ENCODE results near the gene STK32B. TPM values are rescaled to one million over a fixed set of nuclear protein-coding genes. Genes with fewer than 3 reads are reported as not detected.
"Not testable (repeated sequence)": the region's sequence is repeated elsewhere in the genome, so short reads cannot be mapped to it uniquely, and the experiment has no call there.

Gene STK32B
- polyA plus RNA-seq, 1 of the 3 experiments (the other 2 are of a cell fraction), result 0.20 TPM

DNA sequence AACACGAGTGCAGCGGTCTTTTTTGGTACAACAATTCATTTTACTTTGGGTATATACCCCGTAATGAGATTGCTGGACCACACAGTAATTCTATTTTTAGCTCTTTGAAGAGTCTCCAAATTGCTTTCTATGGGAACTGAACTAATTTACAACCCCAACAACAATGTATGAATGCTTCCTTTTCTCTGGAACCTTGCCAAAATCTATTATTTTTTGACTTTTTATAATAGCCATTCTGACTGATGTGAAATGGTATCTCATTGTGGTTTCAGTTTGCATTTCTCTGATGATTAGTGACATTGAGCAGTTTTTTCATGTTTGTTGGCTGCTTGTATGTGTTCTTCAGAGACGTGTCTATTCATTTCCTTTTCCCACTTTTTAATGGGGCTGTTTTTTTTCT, 240.8 kb downstream of the STK32B start:
- no peak overlapping the region for H2AFZ ChIP-seq (ENCODE audit: low read depth)
- no peaks in the 10 kb centered on the region for H4K20me1 ChIP-seq (ENCODE audit: insufficient read depth)
- no peaks in the 10 kb centered on the region for H3F3A ChIP-seq (replicated peaks; ENCODE audit: insufficient read depth)
- DNase-seq, result no peak
- H3K4me1 ChIP-seq (ENCODE audit: control insufficient read depth in 1 of 2, insufficient read depth in 2 of 2, low read depth in 1 of 2, low read length in 1 of 2), result no peaks in the 10 kb centered on the region
- H3K4me2 ChIP-seq, result no peak overlapping the region
- H3K36me3 ChIP-seq (replicated peaks in 1 of 2; ENCODE audit: control insufficient read depth in 1 of 2, insufficient read depth in 2 of 2, low read length in 1 of 2), result no peaks in the 10 kb centered on the region
- H3K9ac ChIP-seq, result no peak overlapping the region
- H3K9me2 ChIP-seq, result no peaks in the 10 kb centered on the region
- H3K27ac ChIP-seq (ENCODE audit: low read depth in 2 of 2, low read length in 1 of 2), result no peak overlapping the region
- ChIA-PET CTCF (no interaction called here), POLR2A (no interaction called here)
- no peak for TF ChIP-seq FOSL2 (IDR thresholded peaks at IDR 0.05; ENCODE audit: borderline replicate concordance, low read depth)
- TF ChIP-seq CHD2 (IDR thresholded peaks at IDR 0.05; ENCODE audit: low read length, partially characterized antibody), result no peak
- no peak for TF ChIP-seq NRF1 (IDR thresholded peaks at IDR 0.05; ENCODE audit: low read depth, low read length)
- TF ChIP-seq RCOR1 (IDR thresholded peaks at IDR 0.05; ENCODE audit: low read length), result no peak
- TF ChIP-seq GATA2 (CRISPR knock-in tag; IDR thresholded peaks at IDR 0.05), result no peak
- no peak for TF ChIP-seq YY1 (IDR thresholded peaks at IDR 0.05; ENCODE audit: low read depth)
- TF ChIP-seq FOXJ3 (CRISPR knock-in tag; IDR thresholded peaks at IDR 0.05), result no peak
- TF ChIP-seq, protein P1, sequence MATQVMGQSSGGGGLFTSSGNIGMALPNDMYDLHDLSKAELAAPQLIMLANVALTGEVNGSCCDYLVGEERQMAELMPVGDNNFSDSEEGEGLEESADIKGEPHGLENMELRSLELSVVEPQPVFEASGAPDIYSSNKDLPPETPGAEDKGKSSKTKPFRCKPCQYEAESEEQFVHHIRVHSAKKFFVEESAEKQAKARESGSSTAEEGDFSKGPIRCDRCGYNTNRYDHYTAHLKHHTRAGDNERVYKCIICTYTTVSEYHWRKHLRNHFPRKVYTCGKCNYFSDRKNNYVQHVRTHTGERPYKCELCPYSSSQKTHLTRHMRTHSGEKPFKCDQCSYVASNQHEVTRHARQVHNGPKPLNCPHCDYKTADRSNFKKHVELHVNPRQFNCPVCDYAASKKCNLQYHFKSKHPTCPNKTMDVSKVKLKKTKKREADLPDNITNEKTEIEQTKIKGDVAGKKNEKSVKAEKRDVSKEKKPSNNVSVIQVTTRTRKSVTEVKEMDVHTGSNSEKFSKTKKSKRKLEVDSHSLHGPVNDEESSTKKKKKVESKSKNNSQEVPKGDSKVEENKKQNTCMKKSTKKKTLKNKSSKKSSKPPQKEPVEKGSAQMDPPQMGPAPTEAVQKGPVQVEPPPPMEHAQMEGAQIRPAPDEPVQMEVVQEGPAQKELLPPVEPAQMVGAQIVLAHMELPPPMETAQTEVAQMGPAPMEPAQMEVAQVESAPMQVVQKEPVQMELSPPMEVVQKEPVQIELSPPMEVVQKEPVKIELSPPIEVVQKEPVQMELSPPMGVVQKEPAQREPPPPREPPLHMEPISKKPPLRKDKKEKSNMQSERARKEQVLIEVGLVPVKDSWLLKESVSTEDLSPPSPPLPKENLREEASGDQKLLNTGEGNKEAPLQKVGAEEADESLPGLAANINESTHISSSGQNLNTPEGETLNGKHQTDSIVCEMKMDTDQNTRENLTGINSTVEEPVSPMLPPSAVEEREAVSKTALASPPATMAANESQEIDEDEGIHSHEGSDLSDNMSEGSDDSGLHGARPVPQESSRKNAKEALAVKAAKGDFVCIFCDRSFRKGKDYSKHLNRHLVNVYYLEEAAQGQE (IDR thresholded peaks at IDR 0.05; ENCODE audit: low read depth, low read length), result no peak
- no peak for TF ChIP-seq MEF2A (IDR thresholded peaks at IDR 0.05; ENCODE audit: borderline replicate concordance, low read depth)
- TF ChIP-seq RXRA (IDR thresholded peaks at IDR 0.05; ENCODE audit: borderline replicate concordance, low read depth), result no peak
- TF ChIP-seq SIN3A (IDR thresholded peaks at IDR 0.05; ENCODE audit: borderline replicate concordance, low read depth, low read length), result no peak
- TF ChIP-seq SMC3 (IDR thresholded peaks at IDR 0.05; ENCODE audit: low read depth, low read length), result no peak
- TF ChIP-seq, protein P2, sequence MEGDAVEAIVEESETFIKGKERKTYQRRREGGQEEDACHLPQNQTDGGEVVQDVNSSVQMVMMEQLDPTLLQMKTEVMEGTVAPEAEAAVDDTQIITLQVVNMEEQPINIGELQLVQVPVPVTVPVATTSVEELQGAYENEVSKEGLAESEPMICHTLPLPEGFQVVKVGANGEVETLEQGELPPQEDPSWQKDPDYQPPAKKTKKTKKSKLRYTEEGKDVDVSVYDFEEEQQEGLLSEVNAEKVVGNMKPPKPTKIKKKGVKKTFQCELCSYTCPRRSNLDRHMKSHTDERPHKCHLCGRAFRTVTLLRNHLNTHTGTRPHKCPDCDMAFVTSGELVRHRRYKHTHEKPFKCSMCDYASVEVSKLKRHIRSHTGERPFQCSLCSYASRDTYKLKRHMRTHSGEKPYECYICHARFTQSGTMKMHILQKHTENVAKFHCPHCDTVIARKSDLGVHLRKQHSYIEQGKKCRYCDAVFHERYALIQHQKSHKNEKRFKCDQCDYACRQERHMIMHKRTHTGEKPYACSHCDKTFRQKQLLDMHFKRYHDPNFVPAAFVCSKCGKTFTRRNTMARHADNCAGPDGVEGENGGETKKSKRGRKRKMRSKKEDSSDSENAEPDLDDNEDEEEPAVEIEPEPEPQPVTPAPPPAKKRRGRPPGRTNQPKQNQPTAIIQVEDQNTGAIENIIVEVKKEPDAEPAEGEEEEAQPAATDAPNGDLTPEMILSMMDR (IDR thresholded peaks at IDR 0.05), result no peak
- no peak for TF ChIP-seq NFIC (IDR thresholded peaks at IDR 0.05; ENCODE audit: borderline replicate concordance)
- no peak for TF ChIP-seq GABPA (IDR thresholded peaks at IDR 0.05; ENCODE audit: low read depth)
- TF ChIP-seq MXI1 (IDR thresholded peaks at IDR 0.05; ENCODE audit: low read depth, low read length), result no peak
- no peak for TF ChIP-seq TAF1 (IDR thresholded peaks at IDR 0.05; ENCODE audit: borderline replicate concordance, low read depth, low read length)
- TF ChIP-seq, protein P3, sequence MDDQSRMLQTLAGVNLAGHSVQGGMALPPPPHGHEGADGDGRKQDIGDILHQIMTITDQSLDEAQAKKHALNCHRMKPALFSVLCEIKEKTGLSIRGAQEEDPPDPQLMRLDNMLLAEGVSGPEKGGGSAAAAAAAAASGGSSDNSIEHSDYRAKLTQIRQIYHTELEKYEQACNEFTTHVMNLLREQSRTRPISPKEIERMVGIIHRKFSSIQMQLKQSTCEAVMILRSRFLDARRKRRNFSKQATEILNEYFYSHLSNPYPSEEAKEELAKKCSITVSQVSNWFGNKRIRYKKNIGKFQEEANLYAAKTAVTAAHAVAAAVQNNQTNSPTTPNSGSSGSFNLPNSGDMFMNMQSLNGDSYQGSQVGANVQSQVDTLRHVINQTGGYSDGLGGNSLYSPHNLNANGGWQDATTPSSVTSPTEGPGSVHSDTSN (IDR thresholded peaks at IDR 0.05), result no peak
- H3K79me2 ChIP-seq (ENCODE audit: insufficient read depth), result no peaks in the 10 kb centered on the region
- WGBS (ENCODE audit: low lambda C conversion rate), result 10% methylated on average over 4 of the region's 4 CpGs
- no peaks in the 10 kb centered on the region for H3K9me3 ChIP-seq
- H3K4me3 ChIP-seq (ENCODE audit: low read depth in 2 of 2, low read length in 1 of 2), result no peak overlapping the region
- no peaks in the 10 kb centered on the region for H3K27me3 ChIP-seq (ENCODE audit: insufficient read depth)

DNA sequence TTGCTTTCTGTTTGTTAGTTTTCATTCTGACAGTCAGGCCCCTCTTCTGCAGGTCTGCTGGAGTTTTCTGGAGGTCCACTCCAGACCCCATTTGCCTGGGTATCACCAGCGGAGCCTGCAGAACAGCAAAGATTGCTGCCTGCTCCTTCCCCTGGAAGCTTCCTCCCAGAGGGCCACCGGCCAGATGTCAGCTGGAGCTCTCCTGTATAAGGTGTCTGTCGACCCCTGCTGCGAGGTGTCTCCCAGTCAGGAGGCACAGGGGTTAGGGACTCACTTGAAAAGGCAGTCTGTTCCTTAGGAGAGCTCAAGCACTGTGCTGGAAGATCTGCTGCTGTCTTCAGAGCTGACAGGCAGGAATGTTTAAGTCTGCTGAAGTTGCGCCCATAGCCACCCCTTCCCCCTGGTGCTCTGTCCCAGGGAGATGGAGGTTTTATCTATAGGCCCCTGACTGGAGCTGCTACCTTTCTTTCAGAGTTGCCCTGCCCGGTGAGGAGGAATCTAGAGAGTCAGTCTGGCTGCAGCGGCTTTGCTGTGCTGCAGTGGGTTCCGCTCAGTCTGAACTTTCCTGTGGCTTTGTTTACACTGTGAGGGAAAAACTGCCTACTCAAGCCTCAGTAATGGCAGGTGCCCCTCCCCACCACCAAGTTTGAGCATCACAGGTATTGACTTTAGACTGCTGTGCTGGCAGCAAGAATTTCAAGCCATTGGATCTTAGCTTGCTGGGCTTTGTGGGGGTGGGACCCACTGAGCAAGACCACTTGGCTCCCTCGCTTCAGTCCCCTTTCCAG, 246.9 kb downstream of the STK32B start:
- H3K9me3 ChIP-seq; H3K36me3 ChIP-seq (replicated peaks in 1 of 2; ENCODE audit: control insufficient read depth in 1 of 2, insufficient read depth in 2 of 2, low read length in 1 of 2); H2AFZ ChIP-seq (ENCODE audit: low read depth); H4K20me1 ChIP-seq (ENCODE audit: insufficient read depth); H3F3A ChIP-seq (replicated peaks; ENCODE audit: insufficient read depth); CTCF ChIA-PET; H3K9ac ChIP-seq; DNase-seq; H3K4me2 ChIP-seq; POLR2A ChIA-PET; H3K79me2 ChIP-seq (ENCODE audit: insufficient read depth); H3K9me2 ChIP-seq; H3K27me3 ChIP-seq (ENCODE audit: insufficient read depth); H3K4me3 ChIP-seq (ENCODE audit: low read depth in 2 of 2, low read length in 1 of 2); H3K27ac ChIP-seq (ENCODE audit: low read depth in 2 of 2, low read length in 1 of 2); H3K4me1 ChIP-seq (ENCODE audit: control insufficient read depth in 1 of 2, insufficient read depth in 2 of 2, low read depth in 1 of 2, low read length in 1 of 2): not testable (repeated sequence)
- 3% methylated on average over 4 of the region's 9 CpGs for WGBS (ENCODE audit: low lambda C conversion rate)

All from SK-N-SH (cell line).